ENCODE data around the gene KHDC1. TPM values are rescaled to one million over a fixed set of nuclear protein-coding genes. Genes with fewer than 3 reads are reported as not detected.

Gene KHDC1
- total and polyA plus RNA-seq, 2 of the 4 experiments (the other 2 are of a cell fraction) = 1.6 to 5.5 TPM

DNA sequence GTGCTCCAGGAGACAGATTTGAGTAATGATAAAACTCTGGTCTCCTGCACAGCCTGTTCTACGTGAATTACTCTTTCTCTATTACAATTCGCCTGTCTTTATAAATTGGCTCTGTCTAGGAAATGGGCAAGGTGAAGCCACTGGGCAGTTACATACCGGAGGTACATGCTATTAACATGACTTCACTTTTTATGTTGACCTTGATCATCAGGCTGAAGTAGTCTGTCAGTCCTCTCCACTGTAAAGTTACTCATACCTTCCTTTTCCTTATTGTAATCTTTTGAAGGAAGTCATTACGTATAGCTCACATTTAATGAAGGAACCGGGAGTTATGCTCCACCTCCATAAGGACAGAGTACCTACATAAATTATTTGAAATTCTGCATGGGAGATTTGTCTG lies 19.9 kb upstream of the KHDC1 start:
- Histone ChIP-seq H2AFZ (replicated peaks; ENCODE audit: low read length, poor library complexity) (no peak overlapping the region), H3K14ac (replicated peaks; ENCODE audit: low read depth, low read length) (no peak overlapping the region), H3K79me1 (ENCODE audit: low read depth in 1 of 2, low read length in 2 of 2) (peaks cover 4 to 6% of the 10 kb centered on the region in 2 experiments; a peak in 3 of 4 replicates), H3K4me1 (ENCODE audit: control insufficient read depth, insufficient read depth, low read length) (no peaks in the 10 kb centered on the region), H2AK5ac (ENCODE audit: low read depth, low read length) (no peak overlapping the region), H4K91ac (ENCODE audit: insufficient read depth, low read depth, low read length) (no peak overlapping the region), H3K9ac (ENCODE audit: low read depth, low read length) (no peak overlapping the region), H4K5ac (ENCODE audit: low read depth, low read length) (no peak overlapping the region), H3K4me2 (ENCODE audit: low read depth, low read length) (no peak overlapping the region), H3K18ac (ENCODE audit: low read depth, low read length) (no peak overlapping the region), H2BK15ac (ENCODE audit: low read depth, low read length) (no peak overlapping the region), H2BK5ac (ENCODE audit: low read depth, low read length, poor library complexity, severe bottlenecking) (no peak overlapping the region), H2AK9ac (replicated peaks; ENCODE audit: low read depth, low read length, poor library complexity) (no peak overlapping the region), H2BK20ac (ENCODE audit: low read depth, low read length) (no peak overlapping the region), H3K56ac (ENCODE audit: extremely low read depth, insufficient read depth, low read length) (no peak overlapping the region), H3K36me3 (ENCODE audit: control insufficient read depth, insufficient read depth, low read length) (no peaks in the 10 kb centered on the region), H3K27ac (ENCODE audit: insufficient read depth, low read length) (no peak overlapping the region), H2BK120ac (ENCODE audit: low read depth, low read length) (no peak overlapping the region), H3K27me3 (ENCODE audit: control insufficient read depth, insufficient read depth, low read length) (no peaks in the 10 kb centered on the region), H4K8ac (ENCODE audit: low read depth in 2 of 2, low read length in 2 of 2) (no peak overlapping the region), H3K9me3 (ENCODE audit: control insufficient read depth, insufficient read depth, low read length) (no peaks in the 10 kb centered on the region), H3K4me3 (ENCODE audit: insufficient read depth, low read depth, low read length) (no peak overlapping the region), H4K20me1 (ENCODE audit: insufficient read depth, low read length) (0 out of 2 replicates have a peak, but pooled peaks cover 2% of the 10 kb centered on the region), H3K4ac (ENCODE audit: low read depth, low read length) (no peak overlapping the region), H3K23ac (ENCODE audit: low read depth, low read length) (no peak overlapping the region), H3K9me1 (ENCODE audit: insufficient read depth, low read length) (no peaks in the 10 kb centered on the region)
- WGBS, 2 experiments (ENCODE audit: extremely low coverage in 2 of 2, insufficient read length in 1 of 2) = no CpG with 5 or more reads among the region's 5 CpGs
- TF ChIP-seq, protein P1, sequence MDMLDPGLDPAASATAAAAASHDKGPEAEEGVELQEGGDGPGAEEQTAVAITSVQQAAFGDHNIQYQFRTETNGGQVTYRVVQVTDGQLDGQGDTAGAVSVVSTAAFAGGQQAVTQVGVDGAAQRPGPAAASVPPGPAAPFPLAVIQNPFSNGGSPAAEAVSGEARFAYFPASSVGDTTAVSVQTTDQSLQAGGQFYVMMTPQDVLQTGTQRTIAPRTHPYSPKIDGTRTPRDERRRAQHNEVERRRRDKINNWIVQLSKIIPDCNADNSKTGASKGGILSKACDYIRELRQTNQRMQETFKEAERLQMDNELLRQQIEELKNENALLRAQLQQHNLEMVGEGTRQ (IDR thresholded peaks at IDR 0.05; ENCODE audit: low read depth, low read length) = no peak
- TF ChIP-seq POLR2A (IDR thresholded peaks at IDR 0.05; ENCODE audit: low read depth, low read length) = no peak
- TF ChIP-seq MAZ (IDR thresholded peaks at IDR 0.05; ENCODE audit: borderline replicate concordance, low read depth, low read length) = no peak
- TF ChIP-seq, protein P2, sequence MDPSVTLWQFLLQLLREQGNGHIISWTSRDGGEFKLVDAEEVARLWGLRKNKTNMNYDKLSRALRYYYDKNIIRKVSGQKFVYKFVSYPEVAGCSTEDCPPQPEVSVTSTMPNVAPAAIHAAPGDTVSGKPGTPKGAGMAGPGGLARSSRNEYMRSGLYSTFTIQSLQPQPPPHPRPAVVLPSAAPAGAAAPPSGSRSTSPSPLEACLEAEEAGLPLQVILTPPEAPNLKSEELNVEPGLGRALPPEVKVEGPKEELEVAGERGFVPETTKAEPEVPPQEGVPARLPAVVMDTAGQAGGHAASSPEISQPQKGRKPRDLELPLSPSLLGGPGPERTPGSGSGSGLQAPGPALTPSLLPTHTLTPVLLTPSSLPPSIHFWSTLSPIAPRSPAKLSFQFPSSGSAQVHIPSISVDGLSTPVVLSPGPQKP (IDR thresholded peaks at IDR 0.05; ENCODE audit: borderline replicate concordance, low read depth, low read length) = no peak
- TF ChIP-seq FOS (IDR thresholded peaks at IDR 0.05; ENCODE audit: low read depth, low read length) = no peak
- no peak for TF ChIP-seq RCOR1 (IDR thresholded peaks at IDR 0.05; ENCODE audit: insufficient replicate concordance, low read length)
- TF ChIP-seq NFE2L2 (IDR thresholded peaks at IDR 0.05; ENCODE audit: low read depth, low read length) = no peak
- no peak for TF ChIP-seq RFX5 (IDR thresholded peaks at IDR 0.05; ENCODE audit: low read depth, low read length)
- TF ChIP-seq SMC3 (IDR thresholded peaks at IDR 0.05; ENCODE audit: low read depth, low read length) = no peak
- TF ChIP-seq BHLHE40 (IDR thresholded peaks at IDR 0.05; ENCODE audit: low read depth, low read length) = no peak
- dilution Hi-C loops (cut with HindIII; ENCODE audit: low sequenced_read_pairs, unreplicated experiment) (no loop called here), intact Hi-C loops (cut with micrococcal nuclease) (no loop called here), in situ Hi-C loops (cut with MboI; ENCODE audit: low sequenced_read_pairs) (loop anchor here (25.0 kb wide), 1 partner anchor 329 kb away; no protein-coding TSS in a partner anchor)
- ChIA-PET POLR2A (ENCODE audit: unreplicated experiment) (no interaction called here), CTCF (no interaction called here)
- DNase-seq (no peak), ATAC-seq (ENCODE audit: low read depth) (no peak)
- no TSS peak for BruUV-seq (replicated peaks)
